HUES64 (cell line): ENCODE results near the gene CD164L2.

Experiments used
- H3K27ac ChIP-seq: 2 replicates; pipeline ENCODE4 v1.7.0; 2013; ENCODE audit warnings: low read depth, low read length, inconsistent platforms
- H3K27me3 ChIP-seq: 2 replicates; pipeline ENCODE4 v1.6.1; 2013; ENCODE audit warnings: mild to moderate bottlenecking, low read length; ENCODE audit not compliant: insufficient read depth
- H3K36me3 ChIP-seq: 2 replicates; pipeline ENCODE4 v1.6.1; 2013; ENCODE audit warnings: mild to moderate bottlenecking, low read length; ENCODE audit not compliant: insufficient read depth
- H3K4me1 ChIP-seq: 2 replicates; pipeline ENCODE4 v1.6.1; 2013; ENCODE audit warnings: mild to moderate bottlenecking, low read length, moderate library complexity; ENCODE audit not compliant: insufficient read depth
- H3K4me3 ChIP-seq: 2 replicates; pipeline ENCODE4 v1.5.1; 2013; ENCODE audit warnings: mild to moderate bottlenecking, low read length, moderate library complexity
- H3K9ac ChIP-seq: 2 replicates; pipeline ENCODE4 v1.6.1; 2013; ENCODE audit warnings: mild to moderate bottlenecking, low read depth, low read length
- H3K9me3 ChIP-seq: 2 replicates; pipeline ENCODE4 v1.6.1; 2013; ENCODE audit warnings: low read depth, low read length; ENCODE audit not compliant: insufficient read depth
- WGBS: fragments of 150-250, 120-280 bp; methylation state at CpG from one replicate; pipeline ENCODE4 v1.1.7; 2013; ENCODE audit warnings: missing lambda C conversion rate; 5-methylcytosine and 5-hydroxymethylcytosine counted together

The CD164L2 gene

DNA sequence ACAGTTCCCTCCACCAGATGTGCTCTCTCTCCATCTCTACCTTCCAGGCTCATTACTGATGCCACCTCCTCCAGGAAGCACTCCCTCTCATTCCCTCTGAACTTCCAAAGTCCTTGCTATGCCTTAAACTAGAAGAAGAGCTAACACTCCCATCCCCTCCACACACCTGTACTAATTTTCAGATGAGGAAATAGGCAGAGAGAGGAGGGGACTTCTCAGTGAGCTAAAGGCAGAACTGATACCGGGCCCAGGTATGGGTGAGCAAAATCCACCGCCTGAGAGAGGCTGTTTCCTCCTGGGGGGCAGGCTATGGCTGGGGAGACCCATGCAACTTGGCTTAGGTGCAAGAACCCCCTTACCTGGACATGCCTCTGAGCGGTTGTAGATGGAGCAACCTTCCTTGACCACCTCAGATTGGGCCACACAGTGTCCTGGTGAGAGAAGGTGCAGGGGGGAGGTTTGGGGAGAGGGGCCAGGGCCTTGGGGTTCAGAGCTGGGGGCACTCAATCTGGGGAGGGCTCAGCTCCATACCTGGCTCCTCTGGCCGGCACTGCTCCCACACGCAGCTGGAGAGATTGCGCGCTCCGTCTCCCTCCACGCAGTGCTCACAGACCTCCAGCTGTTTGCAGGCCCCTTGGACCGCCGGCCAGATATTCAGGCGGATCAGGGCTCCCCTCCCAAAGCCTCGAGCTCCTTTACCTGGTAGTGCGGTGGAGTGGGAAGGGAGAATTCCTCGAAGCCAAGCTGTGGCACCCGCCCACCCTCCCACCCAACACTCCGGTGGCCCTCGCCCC, 967 bp downstream of the CD164L2 start:
- Histone ChIP-seq H3K4me3 (no peak overlapping the region), H3K36me3 (no peaks in the 10 kb centered on the region), H3K9ac (no peak overlapping the region), H3K9me3 (no peaks in the 10 kb centered on the region), H3K27ac (no peak overlapping the region), H3K4me1 (no peaks in the 10 kb centered on the region), H3K27me3 (peaks cover 15% of the 10 kb centered on the region)
- 80% methylated on average over 13 of the region's 18 CpGs for WGBS

DNA sequence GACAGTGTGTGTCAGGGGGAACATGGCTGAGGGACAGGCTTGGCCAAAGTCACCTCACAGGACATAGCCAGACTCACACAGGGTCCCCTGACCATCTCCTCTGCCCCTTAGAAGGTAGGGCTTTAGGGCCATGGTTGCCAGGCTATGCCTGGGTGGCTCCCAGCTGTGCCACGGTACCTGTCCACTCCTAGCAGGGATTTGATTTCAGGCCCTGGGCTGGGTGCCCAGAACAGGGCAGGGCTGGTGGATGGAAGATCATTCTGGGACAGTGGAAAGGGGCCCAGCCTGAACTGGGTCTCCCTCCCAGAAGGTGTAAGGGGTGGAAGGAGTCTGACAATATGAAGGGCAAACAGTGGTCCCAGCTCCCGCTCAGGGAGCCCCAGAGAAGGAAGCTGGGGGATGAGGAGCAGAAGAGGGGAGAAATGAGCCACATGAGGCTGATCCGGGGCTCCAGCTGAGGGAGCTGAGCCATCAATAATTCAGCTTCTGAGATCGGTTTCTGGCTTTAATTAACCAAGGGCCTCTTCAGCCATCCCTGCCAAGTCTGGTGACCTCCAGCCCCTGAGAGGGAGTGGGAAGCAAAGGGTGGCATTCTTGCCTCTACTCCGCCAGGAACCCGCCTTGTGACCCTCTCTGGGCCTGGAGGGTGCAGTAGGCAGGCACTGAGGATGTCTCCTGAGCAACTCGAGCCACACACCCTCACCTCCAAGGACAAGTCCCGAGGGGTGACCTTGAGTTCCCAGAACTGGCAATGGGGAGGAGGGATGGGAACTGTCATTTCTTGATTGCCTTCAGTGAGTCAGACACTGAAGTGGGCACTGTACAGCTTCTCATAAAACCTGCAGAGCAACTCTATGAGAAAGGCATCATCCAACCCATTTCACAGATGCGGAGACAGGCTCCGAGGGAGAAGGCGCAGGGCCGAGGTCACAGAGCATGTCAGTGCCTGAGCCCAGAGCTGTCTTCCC, 2.1 kb downstream of the CD164L2 start:
- WGBS, result 91% methylated on average over 12 of the region's 12 CpGs
- Histone ChIP-seq H3K27me3 (peaks cover 15% of the 10 kb centered on the region), H3K4me3 (no peak overlapping the region), H3K9me3 (no peaks in the 10 kb centered on the region), H3K27ac (no peak overlapping the region), H3K9ac (no peak overlapping the region), H3K4me1 (no peaks in the 10 kb centered on the region), H3K36me3 (no peaks in the 10 kb centered on the region)

DNA sequence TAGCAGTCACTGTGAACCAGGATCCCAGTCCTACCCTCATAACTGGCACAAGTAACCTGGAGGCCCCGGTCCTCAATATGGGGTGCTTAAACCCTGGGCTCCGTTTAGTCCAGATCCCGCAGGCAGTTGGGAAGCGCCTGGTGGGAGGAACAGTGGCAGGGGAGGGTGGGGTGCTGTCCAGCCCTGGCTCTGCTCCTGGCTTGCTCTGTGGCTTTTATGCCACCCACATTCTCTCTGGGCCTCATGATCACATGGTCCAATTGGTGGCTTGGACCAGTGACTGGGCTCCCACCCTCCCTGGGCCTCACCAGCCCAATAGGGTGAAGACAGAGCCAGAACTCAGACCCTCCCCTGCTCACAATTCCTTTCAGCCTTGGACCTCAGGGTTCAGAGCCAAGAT, 2.9 kb downstream of the CD164L2 start:
- H3K27me3 ChIP-seq, result peaks cover 15% of the 10 kb centered on the region
- no peak overlapping the region for H3K4me3 ChIP-seq
- H3K4me1 ChIP-seq, result no peaks in the 10 kb centered on the region
- no peak overlapping the region for H3K27ac ChIP-seq
- 91% methylated on average over 4 of the region's 4 CpGs for WGBS
- H3K36me3 ChIP-seq, result no peaks in the 10 kb centered on the region
- no peaks in the 10 kb centered on the region for H3K9me3 ChIP-seq
- H3K9ac ChIP-seq, result no peak overlapping the region

DNA sequence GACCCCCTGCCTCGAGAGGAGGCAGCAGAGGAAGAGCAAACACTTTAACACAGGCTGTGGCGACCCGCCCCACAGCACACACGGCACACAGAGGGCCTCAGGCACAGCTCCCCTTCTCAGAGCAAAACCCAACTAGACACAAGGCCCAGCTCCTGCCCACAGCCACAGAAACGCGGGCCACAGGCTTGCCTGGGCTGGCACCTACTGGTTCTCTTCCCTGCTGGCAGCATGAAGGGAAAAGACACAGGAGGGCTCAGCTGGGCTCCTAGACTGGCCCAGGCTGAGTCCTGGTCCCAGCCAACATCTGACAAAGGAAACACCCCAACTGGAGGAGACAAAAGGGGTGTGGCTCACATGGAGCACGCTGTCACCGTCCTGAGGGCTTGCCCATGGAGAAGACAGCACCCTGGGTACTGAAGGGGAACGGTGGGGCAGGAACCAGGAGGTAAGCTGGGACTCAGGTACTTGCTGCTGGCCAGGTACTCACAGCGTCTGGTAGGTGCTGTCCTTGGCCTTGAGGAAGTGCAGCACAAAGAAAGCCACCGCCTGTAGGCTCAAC, 3.5 kb downstream of the CD164L2 start:
- H3K27ac ChIP-seq, result no peak overlapping the region
- H3K9ac ChIP-seq, result no peak overlapping the region
- no peak overlapping the region for H3K4me3 ChIP-seq
- no peaks in the 10 kb centered on the region for H3K36me3 ChIP-seq
- no peaks in the 10 kb centered on the region for H3K4me1 ChIP-seq
- peaks cover 15% of the 10 kb centered on the region for H3K27me3 ChIP-seq
- no peaks in the 10 kb centered on the region for H3K9me3 ChIP-seq
- WGBS, result 80% methylated on average over 11 of the region's 11 CpGs

DNA sequence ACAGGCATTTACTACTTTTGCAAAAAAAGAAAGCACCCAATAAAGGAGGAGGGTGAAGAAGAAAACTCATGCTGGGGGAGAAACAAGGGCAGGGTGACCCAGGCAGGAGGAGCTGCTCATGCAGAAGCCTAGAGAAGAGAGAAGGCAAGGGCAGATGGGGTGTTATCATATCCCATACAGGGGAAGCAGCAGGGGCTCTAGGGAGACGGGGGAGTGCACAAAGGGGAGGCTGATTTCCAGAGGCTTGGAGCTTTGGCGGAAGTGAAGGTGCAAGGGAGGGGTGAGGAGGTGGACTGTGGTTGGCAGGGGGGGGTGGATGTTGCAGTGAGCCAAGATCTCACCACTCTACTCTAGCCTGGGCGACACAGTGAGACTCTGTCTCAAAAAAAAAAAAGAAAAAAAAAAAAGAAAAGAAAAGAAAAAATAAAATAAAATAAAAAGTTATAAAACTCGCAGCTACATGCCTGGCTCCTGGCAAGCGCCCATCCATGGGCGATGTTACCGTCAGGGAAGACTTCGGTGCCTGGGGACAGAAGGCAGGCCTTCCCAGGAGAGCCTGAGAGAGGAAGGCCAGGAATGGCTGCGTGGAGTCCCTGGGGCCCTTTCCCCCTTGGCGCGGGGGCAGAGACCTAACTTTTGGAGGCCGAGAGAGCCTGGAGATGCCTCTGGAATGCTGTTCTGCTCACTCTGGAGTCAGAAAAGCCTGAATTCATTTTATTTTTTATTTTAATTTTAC, 5.2 kb downstream of the CD164L2 start:
- no peak overlapping the region for H3K9ac ChIP-seq
- no peak overlapping the region for H3K27ac ChIP-seq
- H3K36me3 ChIP-seq, result no peaks in the 10 kb centered on the region
- no peak overlapping the region for H3K4me3 ChIP-seq
- no peaks in the 10 kb centered on the region for H3K9me3 ChIP-seq
- peaks cover 15% of the 10 kb centered on the region for H3K27me3 ChIP-seq
- H3K4me1 ChIP-seq, result no peaks in the 10 kb centered on the region
- WGBS, result 87% methylated on average over 11 of the region's 12 CpGs

DNA sequence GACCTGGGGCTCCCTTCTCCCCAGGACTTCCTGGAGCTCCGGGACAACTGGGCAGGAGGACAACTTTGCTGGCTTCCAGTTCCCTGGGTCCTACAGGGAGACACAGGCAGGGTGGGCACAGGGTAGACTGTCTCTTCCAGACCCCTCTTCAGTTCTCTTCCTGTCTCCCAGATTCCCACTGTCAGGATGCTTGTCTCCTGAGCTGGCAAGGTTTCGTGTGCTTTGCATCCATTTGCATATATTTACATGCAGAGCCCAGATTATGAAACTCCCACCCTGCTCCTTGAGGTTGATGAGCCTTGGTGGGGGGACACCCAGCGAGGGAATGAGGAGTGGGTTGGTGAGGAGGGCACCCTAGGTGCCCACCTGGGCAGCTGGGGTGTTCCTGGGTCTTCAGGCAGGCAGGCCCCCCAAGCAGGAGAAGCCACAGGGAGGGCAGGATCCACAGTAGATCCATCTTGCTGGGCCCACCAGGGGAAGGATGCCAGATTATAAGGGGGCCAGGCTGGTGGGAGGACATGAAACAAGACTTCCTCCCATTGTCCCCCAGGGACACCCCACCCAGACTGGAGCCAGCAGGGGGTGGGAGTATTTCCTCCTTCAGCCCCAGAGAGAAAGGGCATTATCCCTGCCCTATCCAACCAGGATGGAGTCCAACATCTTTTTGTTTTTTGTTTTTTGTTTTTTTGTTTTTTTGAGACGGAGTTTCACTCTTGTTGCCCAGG, 8.6 kb downstream of the CD164L2 start, which contains the start of gene FCN3:
Gene FCN3 (minus strand): TSS at position 463 of the 725 bp plus-strand sequence. CDS start 6 bp downstream, at position 457.
- WGBS, result 81% methylated on average over 4 of the region's 4 CpGs
- Histone ChIP-seq H3K4me3 (no peak within 1 kb of the TSS), H3K36me3 (no peaks in the 10 kb centered on the region), H3K9ac (no peak within 1 kb of the TSS), H3K9me3 (no peaks in the 10 kb centered on the region), H3K4me1 (no peaks in the 10 kb centered on the region), H3K27ac (no peak within 1 kb of the TSS), H3K27me3 (no peaks in the 10 kb centered on the region)

DNA sequence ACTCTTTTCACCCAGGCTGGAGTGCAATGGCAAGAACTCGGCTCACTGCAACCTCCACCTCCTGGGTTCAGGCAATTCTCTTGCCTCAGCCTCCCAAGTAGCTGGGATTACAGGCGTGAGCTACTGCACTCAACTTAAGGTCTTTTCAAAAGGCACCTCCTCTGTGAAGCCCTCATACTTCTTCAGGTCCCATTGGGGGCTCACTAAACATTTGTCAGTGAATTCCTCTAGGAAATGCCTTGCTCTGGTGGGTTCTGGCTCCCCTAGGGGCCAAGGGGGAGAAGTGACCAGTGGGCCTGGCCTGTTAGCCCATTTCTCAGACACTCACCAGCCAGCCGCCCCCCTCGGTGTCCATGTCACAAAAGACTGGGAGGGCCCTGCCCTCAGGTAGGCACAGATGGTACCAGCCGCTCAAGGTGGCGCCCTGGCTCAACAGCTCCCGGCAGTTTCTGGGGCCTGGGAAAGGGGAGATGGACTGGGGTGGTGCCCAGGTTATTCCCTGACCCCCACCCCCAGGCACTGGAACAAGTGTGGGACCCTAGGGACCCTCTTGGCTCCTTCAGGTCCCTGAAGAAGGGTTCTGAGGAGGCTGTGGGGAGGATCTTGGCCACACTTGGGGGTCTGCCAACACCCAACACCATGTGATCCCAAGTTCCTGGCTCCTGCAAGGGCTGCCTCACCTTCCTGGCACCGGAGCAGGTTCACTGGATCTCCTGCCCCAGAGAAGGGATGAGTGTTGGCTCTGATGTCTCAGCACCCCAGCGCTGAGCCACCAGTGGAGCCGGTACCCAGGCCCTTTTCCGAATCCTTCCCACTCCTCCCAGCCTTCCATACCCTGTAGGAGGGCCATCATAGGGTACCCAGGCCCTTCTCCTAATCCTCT, 10.1 kb downstream of the CD164L2 start:
- Histone ChIP-seq H3K4me3 (no peak overlapping the region), H3K27ac (no peak overlapping the region), H3K9ac (no peak overlapping the region), H3K27me3 (no peaks in the 10 kb centered on the region), H3K4me1 (no peaks in the 10 kb centered on the region), H3K36me3 (no peaks in the 10 kb centered on the region), H3K9me3 (no peaks in the 10 kb centered on the region)
- whole genome bisulfite sequencing, result 87% methylated on average over 11 of the region's 11 CpGs

DNA sequence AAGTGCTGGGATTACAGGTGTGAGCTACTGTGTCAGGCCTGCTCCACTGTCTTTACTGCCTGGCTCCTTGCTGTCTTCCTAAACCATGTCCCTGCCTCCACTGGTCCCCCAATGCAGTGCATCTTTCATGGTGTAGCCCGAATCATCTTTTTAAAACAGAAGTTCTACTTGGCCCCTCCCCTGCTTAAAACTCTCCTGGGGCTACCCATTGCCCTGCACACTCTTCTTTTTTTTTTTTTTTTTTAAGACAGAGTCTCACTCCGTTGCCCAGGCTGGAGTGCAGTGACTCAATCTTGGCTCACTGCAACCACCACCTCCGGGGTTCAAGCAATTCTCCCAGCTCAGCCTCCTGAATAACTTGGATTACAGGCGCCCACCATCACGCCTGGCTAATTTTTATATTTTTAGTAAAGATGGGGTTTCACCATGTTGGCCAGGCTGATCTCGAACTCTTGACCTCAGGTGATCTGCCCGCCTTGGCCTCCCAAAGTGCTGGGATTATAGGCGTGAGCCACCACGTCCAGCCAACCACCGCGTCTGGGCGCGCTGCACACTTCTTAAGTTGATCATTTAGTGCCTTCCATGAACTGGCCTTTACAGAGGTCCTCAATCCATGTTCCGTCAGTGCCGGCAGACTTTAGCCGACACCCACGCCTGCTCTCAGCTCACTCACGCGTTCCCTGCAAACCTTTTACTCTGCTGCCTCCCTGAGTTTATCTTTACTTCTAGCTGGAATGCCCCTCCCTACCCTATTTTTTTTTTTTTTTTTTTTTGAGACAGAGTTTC, 10.9 kb downstream of the CD164L2 start:
- no peak overlapping the region for H3K27ac ChIP-seq
- H3K36me3 ChIP-seq, result no peaks in the 10 kb centered on the region
- H3K9ac ChIP-seq, result no peak overlapping the region
- H3K27me3 ChIP-seq, result no peaks in the 10 kb centered on the region
- H3K4me3 ChIP-seq, result no peak overlapping the region
- H3K9me3 ChIP-seq, result no peaks in the 10 kb centered on the region
- H3K4me1 ChIP-seq, result peaks cover 6% of the 10 kb centered on the region; the same call in 1 of the 2 replicates
- WGBS, result 94% methylated on average over 19 of the region's 19 CpGs

DNA sequence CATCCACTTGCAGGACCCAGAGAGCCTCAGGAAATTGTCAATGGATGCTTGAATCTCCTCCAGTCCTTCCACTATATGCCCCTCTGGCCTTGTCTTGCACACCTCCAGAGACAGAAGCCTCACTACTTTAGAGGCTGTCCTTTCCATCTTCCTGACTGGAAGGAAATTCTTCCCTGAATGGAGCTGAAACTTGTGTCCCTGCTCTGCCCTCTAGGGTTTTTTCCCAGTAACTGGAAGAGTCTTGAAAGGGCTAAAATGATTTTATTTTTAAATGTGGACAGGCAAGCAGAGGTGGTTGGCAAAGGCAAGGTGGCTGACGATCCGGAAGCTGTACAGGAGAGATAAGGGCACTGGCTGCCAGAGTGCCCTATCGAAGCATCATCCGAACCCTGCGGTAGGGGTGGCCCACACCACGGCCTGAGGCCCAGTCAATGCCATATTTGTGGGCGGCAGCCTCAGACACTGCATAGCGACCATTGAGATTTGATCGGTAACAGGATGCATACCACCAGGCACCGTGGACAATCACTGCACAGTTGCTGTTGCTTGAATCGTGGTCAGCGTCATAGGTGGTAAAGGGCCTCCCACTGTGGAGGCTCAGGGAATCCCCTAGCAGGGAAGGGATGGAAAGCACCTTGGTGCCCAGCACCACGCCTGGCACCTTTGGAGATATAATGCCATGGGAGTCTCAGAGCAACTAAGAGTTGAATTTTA, 14.1 kb downstream of the CD164L2 start:
- Histone ChIP-seq H3K36me3 (no peaks in the 10 kb centered on the region), H3K4me3 (no peak overlapping the region), H3K27me3 (no peaks in the 10 kb centered on the region), H3K9me3 (no peaks in the 10 kb centered on the region), H3K27ac (no peak overlapping the region), H3K4me1 (peaks cover 18% of the 10 kb centered on the region), H3K9ac (no peak overlapping the region)
- 84% methylated on average over 13 of the region's 13 CpGs for WGBS
